Esophagus squamous epithelium (tissue), 4 donors: ENCODE results near the gene ASTN2.

Experiments
- POLR2A ChIP-seq, 4 donors: fragments of 450-650 bp; IDR thresholded peaks; one replicate each; pipeline ENCODE4 v1.6.1; 2017; ENCODE audit warnings: antibody characterized with exemption in 4 of 4, mild to moderate bottlenecking in 4 of 4, moderate library complexity in 3 of 4
- TF ChIP-seq, protein P1 (sequence below), 6 experiments: fragments of 450-650 bp in 4 of 6; fragments of 200-600 bp in 2 of 6; sonication (generic) in 2 of 6; IDR thresholded peaks; one replicate each; pipeline ENCODE4 v1.5.1; 2016 to 2019; ENCODE audit warnings: antibody characterized with exemption in 6 of 6, mild to moderate bottlenecking in 4 of 6, moderate library complexity in 4 of 6

DNA sequence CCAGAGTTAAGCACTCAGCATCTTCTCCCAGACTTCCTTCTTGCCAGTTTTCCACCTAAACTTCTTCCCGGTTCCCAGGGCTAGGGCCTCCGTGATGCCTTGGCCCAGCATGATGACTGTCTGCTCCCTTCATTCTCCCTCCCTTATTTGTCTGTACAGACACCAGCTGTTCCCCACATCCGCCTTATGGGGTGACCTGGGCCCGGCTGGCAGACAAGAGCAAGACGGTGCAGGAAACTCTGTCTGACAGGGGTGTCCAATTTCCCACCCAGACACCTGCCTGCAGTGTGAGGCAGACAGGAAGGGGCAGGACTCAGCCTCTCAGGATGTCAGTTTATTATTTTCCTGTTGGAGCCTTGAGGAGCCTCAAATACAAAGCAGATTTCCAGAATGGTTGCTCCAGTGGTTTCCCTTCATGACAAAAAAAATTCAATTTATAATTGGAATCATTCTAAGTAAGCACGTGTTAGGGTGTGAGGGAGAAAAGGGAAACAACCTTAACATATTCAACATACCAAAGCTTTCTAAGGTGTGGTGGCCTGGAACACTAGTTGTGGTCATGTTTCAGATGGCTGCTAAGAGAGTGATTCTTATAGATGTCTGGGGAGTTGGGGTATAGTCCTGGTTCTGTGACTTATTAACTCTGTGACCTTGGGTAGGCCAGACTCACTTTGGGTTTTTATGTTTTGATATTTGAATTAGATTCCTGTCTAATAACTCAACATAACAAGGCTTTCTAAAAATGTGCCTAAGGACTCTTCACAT, 1026.7 kb downstream of the ASTN2 start:
- TF ChIP-seq, protein P1, sequence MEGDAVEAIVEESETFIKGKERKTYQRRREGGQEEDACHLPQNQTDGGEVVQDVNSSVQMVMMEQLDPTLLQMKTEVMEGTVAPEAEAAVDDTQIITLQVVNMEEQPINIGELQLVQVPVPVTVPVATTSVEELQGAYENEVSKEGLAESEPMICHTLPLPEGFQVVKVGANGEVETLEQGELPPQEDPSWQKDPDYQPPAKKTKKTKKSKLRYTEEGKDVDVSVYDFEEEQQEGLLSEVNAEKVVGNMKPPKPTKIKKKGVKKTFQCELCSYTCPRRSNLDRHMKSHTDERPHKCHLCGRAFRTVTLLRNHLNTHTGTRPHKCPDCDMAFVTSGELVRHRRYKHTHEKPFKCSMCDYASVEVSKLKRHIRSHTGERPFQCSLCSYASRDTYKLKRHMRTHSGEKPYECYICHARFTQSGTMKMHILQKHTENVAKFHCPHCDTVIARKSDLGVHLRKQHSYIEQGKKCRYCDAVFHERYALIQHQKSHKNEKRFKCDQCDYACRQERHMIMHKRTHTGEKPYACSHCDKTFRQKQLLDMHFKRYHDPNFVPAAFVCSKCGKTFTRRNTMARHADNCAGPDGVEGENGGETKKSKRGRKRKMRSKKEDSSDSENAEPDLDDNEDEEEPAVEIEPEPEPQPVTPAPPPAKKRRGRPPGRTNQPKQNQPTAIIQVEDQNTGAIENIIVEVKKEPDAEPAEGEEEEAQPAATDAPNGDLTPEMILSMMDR (IDR thresholded peaks at IDR 0.05), result no peak
- no peak for TF ChIP-seq POLR2A (IDR thresholded peaks at IDR 0.05)
